Activated CD4-positive, CD25-positive, alpha-beta regulatory T cell treated with anti-CD3 and anti-CD28 coated beads, Interleukin-2, amount 50 U/mL, for 24 hours (primary cell): ENCODE measurements around the gene WDFY3.

ENCODE experiments used
- ATAC-seq, 2 donors: fragments of 150-1000 bp; cut with Tn5 transposase; one replicate each; pipeline ENCODE4 v1.10.0; 2021; ENCODE audit warnings: mild to moderate bottlenecking in 1 of 2, moderate library complexity in 1 of 2

Gene WDFY3

DNA sequence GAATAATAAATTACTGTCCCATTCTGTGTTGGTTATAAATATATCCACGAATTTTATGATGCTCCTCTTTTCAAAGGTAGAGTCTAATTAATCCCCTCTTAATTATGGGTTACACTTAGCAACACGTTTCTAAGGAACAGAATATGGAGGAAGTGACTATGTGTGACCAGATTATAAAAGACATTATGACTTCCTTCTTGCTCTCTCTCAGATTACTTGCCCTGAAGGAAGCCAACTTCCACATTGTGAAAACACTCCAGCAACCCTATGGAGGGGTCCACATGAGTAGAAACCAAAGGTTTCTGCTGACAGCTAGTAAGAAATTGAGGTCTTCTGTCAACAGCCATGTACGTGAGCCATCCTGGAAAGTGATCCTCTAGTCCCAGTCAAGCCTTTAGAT lies 59.3 kb downstream of the WDFY3 start:
- no peak for ATAC-seq

DNA sequence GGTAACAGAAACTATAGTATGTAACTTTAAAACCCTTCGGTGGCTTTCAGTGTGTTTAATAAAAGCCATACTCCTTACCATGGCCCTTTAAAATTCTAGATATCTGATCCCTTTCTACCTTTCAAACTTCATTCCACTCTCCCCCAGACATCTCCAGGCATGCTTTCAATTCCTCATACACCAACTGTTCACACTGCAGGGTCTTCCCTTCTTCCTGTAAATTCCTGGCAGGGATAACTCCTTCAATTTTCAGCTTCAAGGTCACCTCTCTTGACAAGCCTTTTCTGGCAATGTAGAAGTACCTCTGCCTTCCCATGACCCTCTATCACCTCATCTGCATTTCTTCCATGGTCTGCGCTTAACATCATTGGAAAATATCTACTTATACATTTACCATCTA lies 60.8 kb downstream of the WDFY3 start:
- ATAC-seq, result no peak

DNA sequence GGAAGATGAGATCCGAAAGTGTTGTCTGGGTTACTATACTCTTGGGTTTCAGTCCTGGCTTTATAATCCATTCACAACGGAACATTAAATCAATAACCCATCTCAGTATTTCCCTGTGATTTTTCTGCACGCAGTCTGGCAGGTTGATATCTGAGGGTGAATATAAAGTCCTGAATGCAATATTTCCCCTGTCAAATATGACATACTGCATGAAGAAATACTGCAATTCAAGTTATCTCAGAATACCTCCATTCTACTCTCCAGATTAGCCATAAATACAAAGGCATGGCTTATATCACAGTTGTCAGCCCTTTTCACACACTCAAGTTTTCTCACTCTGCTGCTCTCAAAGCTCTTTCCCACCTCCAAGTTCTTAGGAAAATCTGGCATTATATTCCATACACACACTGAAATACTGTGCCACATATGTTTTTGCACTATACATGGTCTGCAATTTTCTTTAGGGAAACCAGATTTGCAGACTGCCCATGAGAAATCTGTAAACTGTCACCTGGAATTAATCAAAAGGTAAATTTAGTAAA lies 64.7 kb downstream of the WDFY3 start:
- ATAC-seq, result no peak

DNA sequence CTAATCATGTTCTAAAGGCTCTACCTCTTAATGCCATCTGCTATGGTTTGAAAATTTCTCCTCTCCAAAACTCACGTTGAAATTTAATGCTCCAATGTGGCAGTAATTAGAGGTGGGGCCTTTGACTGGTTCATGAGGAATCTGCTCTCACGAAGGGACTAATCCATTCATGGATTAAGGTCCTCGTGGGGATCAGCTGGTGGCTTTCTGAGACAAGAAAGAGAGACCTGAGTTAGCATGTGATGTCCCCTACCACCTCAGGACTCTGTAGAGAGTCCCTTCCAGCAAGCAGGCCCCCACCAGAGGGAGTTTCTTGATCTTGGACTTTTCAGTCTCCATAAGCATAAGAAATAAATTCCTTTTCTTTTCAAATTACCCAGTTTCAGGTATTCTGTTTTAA lies 65.3 kb downstream of the WDFY3 start:
- no peak for ATAC-seq

DNA sequence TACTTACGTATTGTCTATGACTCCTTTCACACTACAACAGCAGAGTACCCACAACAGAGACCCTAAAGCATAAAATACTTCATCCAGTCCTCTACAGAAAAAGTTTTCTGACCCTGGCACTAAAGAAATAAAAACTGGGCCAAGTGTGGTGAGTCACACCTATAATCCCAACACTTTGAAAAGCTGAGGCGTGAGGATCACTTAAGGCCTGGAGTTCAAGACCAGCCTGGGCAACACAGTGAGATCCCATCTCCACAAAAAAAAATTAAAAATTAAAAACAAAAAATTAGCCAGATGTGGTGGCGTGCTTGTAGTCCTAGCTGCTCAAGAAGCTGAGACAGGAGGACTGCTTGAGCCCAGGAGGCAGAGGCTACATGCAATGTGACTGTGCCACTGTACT lies 66.9 kb downstream of the WDFY3 start:
- ATAC-seq, result no peak

DNA sequence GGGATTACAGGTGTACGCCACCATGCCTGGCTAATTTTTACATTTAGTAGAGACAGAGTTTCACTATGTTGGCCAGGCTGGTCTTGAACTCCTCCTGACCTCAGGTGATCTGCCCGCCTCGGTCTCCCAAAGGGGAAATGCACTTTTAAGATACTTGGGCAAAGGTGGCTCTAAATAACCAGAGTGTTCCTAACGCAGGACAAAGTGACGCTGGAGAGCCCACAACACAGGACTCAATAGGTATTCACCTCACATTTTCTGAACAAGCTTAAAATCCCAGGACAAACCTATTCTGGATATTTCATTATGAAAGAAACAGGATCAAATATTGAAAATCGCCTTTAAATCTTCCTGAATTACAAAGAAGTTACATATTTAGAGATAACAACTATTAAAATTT lies 69.0 kb downstream of the WDFY3 start:
- no peak for ATAC-seq

DNA sequence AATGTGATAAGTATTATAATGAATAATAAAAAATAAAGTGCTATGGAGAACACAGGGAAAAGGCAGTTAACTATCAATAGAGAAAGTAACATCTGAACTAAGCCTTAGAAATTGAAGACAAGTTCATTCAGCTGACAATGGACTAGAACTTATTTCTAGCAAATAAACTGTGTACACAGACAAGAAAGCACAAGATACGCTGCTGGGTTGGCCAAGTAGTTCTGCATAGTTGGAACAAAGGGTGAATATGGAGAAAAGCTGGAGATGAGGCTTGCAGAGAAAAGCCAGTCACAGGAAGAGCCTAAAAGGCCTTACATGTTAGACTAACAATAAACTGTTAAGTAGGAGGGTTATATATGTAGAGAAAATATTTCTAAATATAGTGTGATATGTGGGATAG lies 71.2 kb downstream of the WDFY3 start:
- no peak for ATAC-seq

DNA sequence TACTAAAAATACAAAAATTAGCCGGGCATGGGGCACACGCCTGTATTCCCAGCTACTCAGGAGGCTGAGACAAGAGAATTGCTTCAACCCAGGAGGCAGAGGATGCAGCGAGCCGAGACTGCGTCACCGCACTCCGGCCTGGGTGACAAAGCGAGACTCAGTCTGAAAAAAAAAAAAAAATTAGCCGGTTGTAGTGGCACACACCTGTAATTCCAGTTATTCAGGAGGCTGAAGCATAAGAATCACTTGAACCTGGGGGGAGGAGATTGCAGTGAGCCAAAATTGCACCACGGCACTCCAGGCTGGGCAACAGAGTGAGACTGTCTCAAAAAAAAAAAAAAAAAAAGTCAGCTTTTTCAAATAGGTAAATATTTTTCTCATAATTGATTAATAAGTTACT lies 71.9 kb downstream of the WDFY3 start:
- no peak for ATAC-seq

DNA sequence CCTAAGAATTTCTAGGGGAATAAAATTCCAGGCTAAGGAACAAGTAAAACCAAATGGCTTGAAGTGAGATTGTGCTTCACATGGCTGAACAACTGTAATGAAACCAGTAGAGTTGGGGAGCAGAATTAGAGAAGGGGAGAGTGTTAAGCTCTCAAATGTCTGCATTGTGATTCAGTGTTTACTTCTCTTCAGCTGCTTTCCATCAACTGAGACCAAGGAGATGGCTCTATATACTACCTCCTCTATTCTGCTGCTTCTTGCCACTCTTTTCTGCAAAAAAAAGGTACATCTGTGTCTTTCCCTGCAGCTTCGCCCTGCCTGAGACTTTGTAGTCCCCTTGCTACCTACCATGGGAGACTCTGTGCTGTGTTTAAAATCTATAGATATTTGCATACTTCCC lies 73.5 kb downstream of the WDFY3 start:
- ATAC-seq, result no peak

DNA sequence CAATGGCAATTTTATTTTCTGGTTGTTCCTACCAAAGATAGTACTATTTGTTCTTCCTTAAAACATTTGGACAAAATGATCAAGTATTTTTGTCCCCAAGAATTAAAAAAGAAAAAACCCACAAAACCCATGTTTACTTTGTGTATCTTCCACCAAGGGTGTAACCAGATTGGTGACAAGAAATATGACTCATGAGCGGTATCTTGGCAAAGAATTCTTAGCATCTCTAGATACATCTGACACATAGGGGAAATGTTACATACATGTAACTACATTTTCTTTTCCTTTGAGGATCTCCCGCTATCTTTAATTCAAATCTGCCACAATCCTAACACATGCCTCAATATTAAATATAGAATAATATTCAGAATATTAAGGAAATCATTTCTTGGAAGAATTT lies 78.7 kb downstream of the WDFY3 start:
- no peak for ATAC-seq

DNA sequence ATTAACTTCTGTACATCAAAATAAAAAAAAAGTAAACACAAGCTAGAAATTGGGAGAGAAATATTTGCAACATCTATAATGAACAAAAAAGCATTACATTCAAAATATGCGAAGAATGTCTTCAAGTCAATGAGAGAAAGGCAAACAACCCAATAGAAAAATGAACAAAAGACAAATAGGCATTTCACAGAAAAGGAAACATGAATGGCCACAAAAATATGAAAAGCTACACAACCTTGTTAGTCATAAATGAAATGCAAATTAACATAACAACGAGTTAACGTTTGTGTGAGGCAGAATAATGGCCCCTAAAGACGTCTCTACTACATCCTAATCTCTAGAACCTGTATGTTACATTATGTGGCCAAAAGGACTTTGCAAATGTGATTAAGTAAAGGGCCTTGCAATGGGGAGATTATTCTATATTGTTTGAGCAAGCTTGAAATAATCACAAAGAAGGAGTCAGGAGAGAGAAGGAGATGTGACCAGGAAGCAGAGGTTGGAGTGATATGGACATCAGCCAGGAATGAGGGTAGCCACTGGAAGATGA lies 86.8 kb downstream of the WDFY3 start:
- no peak for ATAC-seq

DNA sequence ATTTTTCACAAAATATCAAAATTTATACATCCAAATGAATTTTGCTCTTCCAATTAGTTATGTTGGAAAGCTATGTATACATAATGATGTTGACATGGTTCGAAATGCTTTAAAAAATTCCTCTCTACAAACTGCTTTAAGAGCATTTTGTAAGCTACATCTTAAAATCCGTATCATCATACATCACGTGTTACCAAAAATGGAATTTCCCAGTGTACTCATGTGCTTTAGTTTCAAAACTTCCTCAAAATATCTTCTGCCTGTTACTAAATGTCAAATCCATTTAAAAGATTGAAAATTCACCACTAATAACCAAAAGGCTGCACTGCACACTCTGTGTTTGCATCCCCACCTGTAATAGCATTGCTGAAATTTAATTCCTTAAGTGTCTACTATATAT lies 87.9 kb downstream of the WDFY3 start:
- no peak for ATAC-seq

DNA sequence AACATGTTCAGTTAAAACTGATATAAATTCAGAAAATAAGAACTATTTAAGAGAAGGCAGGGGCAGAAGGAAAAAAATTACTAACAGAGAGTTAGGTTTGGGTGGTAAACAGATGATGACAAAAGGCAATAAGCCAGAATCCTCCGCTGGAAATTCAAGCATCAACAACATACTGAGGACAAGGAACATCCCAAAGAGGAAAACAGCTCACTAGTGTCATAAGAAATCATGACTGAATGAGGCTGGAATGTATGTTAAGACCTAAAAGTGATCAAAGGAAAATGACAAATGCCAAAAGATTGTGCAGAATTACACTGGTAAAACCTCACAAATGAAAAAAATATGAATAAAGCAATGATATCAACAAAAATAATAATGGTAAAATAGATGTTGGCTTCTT lies 88.4 kb downstream of the WDFY3 start:
- ATAC-seq, result no peak

DNA sequence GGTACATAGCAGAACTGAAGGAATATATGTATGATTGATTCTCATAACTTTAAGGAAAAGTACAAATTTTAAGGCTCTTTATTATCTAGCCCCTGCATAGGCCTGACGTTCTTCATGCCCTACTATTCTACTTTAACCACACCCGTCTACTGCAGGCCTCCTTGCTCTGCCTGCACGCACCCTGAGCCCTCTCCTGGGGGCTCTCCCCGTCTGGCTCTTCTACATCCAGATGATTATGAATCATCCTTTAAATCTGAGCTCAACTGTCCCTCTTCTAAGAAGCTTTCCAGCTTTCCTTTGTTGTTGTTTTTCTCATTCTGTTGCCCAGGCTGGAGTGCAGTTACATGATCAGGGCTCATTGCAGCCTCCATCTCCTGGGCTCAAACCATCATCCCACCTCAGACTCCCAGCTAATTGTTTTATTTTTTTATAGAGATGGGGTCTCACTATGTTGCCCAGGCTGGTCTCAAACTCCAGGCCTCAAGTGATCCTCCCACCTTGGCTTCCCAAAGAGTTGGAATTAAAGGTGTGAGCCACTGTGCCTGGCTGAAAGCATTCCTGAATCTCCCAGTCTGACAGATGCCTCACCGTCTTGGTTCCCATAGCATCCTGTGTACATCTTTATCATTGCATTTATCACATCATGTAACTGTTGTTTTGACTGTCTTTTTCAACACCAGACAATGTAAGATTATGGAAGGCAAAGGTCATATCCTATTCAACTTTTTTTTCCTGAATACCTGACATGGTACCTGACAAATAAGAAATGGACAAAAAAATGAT lies 89.2 kb downstream of the WDFY3 start:
- no peak for ATAC-seq

DNA sequence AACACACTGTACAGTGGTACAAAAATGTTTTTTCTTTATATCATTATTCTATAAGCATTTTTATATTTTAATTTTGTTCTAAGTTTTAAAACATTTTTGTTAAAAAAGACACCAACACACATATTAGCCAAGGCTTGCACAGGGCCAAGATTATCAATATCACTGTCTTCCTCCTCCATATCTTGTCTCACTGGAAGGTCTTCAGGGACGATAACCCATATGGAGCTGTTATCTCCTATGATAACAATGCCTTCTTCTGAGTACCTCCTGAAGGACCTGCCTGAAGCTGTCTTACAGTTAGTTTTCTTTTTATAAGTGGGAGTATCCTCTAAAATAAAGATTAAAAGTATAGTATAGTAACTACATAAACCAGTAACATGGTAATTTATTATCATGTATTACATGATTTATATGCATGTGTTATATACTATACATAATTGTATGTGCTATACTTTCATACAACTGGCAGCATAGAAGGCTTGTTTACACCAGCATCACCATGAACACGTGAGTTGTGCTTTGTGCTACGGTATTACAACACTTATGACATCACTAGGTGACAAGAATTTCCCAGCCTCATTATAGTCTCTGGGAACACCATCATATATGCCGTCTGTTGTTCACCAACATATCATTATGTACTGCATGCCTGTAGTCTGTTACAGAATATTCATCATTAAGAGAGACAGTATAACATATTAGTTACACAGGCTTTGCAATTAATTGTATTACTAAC lies 90.7 kb downstream of the WDFY3 start:
- ATAC-seq, result no peak

DNA sequence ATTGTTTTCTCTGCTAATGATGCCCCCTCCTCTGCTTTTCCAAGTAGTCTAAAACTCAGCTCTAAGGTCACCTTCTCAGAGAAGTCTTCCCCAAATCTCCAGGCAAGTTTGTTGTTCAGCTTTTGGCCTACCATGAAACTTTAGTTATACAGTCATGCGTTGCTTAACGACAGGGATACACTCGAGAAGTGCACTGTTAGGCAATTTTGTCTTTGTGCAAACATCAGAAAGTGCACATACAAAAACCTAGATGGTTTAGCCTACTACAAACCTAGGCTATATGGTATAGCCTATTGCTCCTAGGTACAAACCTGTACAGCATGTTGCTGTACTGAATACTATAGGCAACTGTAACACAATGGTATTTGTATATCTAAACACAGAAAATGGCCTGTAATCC lies 91.9 kb downstream of the WDFY3 start:
- ATAC-seq, result no peak

DNA sequence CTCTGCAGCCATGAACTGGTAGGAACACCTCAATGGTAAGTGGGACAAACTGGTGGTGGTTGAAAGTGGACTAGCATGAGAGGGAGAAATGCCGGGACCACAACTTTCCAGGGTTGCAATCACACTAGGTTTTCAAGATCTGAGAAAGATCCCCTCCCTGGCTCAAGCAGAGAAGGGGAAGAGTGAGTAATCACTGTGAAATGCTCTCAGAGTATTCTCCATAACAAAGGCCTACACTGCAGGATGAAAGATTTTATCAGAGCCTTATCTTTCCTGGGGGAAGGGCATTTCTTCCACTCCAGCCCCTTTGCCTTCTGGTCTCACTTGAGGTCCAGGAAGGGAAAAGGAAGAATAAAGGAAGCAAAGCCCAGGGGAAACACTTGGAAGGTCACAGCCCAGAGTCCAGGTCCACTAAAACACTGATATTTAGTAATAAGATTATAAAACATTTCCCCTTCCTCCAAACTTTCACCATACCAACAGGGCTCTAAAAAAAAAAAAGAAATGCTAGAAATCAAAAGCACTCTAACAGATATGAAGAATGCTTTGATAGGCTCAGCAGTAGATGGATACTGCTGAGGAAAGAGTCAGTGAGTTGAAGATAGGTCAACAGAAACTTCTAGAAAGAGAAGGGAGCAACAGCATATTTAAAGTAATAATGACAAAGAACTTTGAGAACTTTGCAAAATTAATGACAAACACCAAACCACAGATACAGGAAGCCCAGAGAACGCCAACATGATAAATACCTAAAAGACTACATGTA lies 95.9 kb downstream of the WDFY3 start:
- no peak for ATAC-seq

DNA sequence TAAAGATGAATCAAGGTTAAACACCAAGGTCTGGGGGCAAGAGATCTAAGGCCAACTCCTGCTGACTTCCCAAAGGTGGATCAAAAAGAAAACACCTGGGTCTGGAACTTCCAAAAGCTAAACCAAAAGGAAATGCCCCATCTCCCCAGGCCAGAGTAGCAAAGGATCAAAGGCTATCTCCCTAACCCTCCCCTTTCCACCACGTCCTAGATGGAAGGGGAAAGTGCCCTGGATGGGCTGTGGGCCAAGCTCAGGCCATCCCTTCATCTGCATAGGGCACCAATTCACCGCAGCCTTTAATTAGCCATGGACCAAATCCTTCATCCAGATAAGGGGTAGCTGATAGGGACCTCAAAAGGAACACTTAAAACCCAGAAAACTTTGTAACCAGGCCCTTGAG lies 100.2 kb downstream of the WDFY3 start:
- no peak for ATAC-seq

DNA sequence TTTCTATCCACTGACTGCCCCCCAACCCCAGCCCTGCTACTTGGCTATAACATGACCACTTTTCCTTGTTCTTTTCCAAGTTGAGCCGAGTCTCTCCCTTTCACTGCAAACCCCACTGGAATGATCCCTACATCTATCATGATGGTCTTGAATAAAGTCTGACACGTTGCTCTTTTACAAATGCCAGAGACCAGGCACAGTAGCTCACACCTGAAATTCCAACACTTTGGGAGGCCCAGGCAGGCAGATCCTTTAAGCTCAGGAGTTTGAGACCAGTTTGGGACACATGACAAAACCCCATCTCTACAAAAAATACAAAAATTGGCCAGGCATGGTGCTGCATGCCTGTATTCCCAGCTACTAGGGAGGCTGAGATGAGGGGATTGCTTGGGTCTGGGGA lies 100.9 kb downstream of the WDFY3 start:
- ATAC-seq, result no peak

DNA sequence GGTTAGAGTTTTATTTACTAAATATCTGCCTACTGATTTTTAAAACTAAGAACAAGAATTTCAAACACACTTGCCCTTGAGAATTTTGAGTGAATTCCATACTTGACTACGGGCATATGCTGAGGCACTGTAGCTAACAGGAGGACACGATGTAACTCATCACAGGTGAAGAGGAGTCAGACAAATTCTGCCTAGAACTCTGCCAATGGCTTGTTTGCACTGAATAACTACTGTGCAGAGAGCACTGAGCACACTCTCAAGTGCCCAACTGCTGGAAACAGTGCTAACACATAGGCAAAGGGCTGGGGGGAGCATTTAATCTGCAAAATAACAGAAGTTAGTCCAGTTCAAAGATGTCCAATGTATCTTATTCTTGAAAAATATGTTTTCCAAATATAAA lies 104.4 kb downstream of the WDFY3 start:
- ATAC-seq, result no peak

DNA sequence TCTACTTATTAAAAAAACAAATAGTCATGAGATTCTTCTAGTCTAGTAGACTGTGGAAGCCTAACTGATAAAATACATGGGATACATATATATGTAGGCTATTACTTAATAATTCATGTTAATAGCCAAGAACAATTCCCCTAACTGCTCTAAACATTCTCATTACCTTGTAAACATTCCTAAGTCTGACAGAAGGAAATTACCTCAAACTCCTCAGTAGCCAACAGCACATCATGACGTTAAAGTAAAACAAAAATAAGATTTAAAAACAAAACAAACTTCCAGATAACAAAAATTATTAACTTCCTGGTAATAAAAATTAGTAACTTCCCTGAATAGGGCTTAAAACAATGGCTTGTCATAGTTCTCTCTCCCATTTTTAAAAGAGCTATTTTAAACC lies 109.2 kb downstream of the WDFY3 start:
- ATAC-seq, result no peak

DNA sequence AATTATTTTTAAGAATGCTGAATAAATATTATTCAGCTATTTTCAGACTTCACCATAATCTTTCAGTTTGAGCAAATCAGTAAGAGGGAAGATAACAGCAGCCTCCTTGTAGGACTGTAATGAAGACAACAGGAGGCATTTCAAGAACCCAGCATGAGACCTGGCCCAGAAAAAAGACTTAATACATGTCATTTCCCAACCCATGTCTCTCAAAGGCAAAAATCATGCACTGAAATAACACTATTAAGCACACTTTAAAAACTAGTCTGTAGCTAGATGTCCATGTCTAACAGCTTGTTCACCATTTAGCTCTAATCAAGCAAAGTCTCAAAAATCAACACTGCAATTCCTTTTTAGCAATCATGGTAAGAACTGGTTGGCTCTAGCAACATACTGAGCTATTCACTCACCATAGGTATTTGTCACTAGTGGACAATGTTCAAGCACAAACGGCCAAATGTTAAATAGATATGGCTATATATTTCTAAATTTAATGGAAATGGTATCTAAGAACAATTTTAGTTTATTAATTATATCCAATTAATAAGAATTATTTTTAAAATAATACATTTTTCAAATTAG lies 109.9 kb downstream of the WDFY3 start:
- ATAC-seq, result no peak

DNA sequence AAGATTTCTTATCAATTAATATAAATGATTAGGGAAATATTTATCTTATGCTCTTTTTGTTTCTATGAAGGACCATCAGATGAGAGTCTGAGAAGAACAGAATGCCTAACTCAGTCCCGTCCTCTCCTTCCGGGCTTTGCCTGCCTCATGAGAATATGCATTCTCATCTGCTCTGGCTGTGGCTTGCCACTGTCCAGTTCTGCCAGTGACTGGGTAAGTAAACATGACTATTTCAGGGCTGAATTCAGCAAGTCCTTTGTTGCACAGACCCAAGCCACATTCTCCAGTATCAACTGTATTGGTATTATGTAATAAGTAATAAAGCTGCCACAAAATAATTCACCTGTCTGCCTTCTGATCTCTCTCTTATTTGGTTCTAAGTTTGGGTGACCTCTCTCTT lies 110.7 kb downstream of the WDFY3 start:
- ATAC-seq, result no peak
